Ureter (tissue), 1 donor: ENCODE measurements around the gene MRPL34. TPM values are rescaled to one million over a fixed set of nuclear protein-coding genes. Genes with fewer than 3 reads are reported as not detected.
"Not testable (repeated sequence)": the region's sequence is repeated elsewhere in the genome, so short reads cannot be mapped to it uniquely, and the experiment has no call there.

Experiments
- DNase-seq: peaks from one replicate; pipeline ENCODE4 v3.0.0-alpha.2; 2020; ENCODE audit warnings: low spot score
- total RNA-seq: library from RNA; stranded (reverse); gene quantifications from one replicate; pipeline ENCODE4 v1.2.4, GENCODE V29; 2023
- donor health status: DM: yes; HTN: yes; CAD: no.

MRPL34 gene
- total RNA-seq, 1 donor from 2014 or later, result 48.5 TPM

- DNase-seq, result no peak
Observed at GRCh38 chr19:17285415-17286135, 20.1 kb upstream of the MRPL34 start.

- no peak for DNase-seq
Observed at GRCh38 chr19:17286263-17286662, 19.4 kb upstream of the MRPL34 start.

GRCh38 chr19:17286752-17287151 is 18.9 kb upstream of the MRPL34 start:
- DNase-seq, result no peak

DNA sequence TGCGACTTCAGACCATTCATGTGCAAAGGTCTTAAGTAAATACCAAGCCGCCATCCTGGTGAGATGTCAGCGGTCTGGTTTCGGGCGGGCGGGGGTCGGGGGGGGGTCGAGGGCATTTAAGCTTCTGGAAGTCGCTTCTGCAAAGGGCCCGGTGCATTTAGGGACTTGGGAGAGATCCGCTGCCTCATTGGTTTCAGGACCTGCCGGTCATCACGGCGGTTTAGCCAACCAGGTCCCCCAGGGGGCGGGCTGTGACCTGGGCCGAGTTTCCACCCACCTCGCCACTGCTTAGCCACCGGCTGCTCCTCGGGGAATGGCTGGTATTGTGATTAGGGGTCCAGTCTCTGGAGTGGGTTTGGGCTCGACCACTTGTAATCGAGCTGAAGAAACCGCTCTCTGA is 16.2 kb upstream of the MRPL34 start:
- no peak for DNase-seq

DNA sequence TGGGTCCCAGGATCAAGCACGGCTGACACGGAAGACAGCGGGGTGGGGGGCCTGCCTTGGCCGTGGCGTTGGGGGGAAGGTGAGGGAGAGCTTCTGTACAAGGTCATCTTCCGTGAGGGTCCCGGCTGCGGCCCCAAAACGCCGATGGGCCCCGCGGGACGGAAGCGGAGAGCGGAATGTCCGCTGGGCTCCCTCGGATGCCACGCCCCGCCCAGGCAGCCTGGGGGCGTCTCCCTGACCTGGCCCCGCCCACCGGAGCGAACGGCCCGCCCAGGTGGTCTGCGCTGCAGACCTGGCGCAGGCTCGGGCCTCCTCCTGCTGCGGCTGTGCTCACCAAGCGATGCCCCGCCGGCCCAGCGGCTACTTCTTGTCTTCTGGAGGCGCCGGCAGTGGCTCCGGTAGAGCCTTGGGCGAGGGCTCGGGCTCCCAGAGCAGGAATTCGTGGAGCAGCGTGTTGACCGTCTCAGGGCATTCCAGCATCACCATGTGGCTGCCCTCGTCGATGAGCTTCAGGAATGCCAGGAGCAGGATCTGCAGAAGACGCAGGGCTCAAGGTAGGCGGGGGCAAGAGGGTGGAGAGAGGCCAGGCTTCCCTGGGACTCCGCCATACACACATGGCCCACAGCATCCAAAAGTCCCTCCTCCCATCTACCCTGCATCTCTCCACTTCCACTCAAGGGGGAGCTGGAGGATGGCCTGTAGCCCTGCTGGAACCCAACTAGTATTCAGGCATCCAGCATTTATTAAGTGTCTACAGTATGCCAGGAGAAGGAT is 13.2 kb upstream of the MRPL34 start:
- peak; percentile 80 for DNase-seq

GRCh38 chr19:17293605-17294004 is 12.1 kb upstream of the MRPL34 start:
- no peak for DNase-seq

GRCh38 chr19:17294051-17294891 is 11.4 kb upstream of the MRPL34 start:
- no peak for DNase-seq

GRCh38 chr19:17295551-17295950 is 10.1 kb upstream of the MRPL34 start:
- DNase-seq, result not testable (repeated sequence)

DNA sequence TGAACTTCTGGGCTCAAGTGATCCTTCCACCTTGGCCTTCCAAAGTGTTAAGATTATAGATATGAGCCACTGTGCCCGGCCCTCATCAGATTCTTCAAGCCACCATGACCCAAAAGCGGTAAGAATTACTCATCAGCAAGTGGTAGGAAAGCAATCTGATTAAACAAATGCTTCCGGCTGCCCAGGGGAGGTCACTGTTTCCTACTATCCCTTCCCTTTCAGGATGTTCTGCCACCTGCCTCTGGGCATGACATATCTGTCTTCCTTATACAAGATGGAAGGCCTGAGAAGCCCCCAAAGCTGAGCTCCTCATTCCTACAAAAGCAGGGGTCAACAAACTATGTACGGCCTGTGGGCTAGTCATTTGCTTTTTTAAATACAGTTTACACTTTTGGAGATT is 9.4 kb upstream of the MRPL34 start:
- no peak for DNase-seq

DNA sequence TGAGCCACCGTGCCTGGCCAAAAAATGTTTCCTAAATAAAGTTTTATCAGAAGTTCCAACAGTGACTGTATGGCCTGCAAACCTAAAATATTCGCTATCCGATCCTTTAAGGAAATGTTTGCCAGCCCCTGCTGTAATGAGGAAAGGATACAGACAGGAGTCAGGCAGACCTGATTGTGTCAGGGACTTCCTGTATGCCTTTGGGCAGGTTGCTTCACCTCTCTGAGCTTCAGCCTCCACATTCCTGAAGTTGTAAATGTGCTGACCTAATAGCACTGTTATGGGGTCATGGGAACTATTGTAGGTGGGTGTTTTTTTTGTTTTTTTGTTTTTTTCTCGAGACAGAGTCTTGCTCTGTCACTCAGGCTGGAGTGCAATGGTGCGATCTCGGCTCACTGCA is 8.7 kb upstream of the MRPL34 start:
- no peak for DNase-seq

DNA sequence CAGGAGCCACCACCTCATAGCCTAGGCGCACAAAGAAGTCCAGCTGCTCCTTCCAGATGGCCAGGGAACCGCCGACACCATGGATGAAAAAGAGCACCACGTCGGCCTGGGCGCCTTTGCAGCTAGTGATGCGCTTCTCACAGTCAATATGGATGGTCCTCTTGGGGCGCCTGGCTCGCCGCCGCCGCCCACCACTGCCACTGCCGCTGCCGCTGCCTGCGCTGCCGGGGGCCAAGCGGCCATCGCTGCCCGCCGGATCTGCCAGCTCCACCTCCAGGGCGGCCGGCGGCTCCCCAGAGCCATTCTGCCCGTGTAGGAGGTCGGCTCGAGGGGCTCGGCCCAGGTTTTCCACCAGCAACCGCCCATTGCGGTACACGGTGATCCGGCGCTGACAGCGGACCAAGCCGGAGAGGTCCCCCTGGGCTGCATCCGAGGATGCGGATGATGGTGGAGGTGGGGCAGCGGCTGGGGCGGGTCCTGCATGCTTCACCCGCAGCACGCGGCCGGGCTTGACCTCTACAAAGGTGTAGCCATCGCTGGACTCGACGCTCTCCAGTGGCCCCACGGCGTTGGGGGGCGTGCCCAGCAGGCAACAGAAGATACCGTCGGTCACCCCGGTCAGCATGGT is 4.6 kb upstream of the MRPL34 start:
- DNase-seq, result no peak

GRCh38 chr19:17302391-17303166 is 3.1 kb upstream of the MRPL34 start:
- DNase-seq, result no peak

DNA sequence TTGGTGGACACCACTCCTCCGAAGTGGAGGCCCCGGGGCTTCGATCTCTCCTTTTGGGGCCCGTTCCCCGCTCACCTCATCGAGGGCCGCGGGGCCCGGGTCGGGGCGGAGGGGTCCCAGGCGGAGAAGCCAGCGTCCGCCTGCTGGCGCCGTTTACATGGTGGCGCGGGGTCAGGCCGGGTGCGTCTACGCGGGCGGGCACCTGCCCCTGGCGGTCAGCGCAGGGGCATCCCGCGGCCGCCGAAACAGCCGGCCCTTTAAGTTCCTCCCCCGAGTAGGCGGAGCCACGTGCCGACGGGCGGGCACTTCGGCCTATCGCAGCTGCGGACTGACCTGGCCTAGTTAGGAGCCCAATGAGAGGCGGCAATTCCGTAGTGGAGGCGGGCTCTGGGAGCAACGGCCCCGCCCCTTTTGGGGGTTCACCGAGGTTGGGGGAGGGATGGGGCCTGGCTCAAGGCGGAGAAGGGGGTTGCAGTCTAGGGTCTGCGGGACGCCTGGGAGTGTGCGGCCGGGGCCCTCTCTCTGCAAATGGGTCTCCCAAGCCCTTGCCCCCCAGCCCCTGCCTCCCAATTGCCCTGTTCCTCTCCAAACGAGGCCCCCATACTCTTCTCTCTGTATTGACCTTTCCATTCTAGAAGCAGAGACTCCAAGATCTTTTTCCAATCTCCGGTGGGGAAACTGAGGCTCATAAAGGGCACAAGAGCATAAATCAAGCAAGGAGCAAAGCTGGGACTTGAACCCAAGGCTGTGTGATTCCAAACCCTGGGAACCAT is 2.3 kb upstream of the MRPL34 start, which contains the start of gene ABHD8:
TSS of gene ABHD8 (minus strand) at position 259 of the 773 bp plus-strand sequence. CDS start 1,809 bp downstream, outside the sequence.
- DNase-seq, result peak; percentile 98

DNA sequence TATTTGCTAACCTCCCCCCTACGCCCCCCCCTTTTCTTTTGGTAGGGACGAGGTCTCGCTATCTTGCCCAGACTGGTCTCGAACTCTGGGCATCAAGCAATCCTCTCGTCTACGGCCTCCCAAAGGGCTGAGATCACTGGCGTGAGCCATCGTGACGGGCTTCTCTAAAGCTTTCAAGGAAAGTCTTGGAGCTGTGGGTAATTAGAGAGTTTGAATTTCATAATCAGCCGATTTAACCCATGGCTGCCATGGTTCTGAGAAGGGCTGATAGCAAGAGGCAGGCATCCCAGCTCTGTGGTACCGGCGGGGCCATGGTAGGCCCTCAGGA is 1.8 kb upstream of the MRPL34 start:
- DNase-seq, result no peak

DNA sequence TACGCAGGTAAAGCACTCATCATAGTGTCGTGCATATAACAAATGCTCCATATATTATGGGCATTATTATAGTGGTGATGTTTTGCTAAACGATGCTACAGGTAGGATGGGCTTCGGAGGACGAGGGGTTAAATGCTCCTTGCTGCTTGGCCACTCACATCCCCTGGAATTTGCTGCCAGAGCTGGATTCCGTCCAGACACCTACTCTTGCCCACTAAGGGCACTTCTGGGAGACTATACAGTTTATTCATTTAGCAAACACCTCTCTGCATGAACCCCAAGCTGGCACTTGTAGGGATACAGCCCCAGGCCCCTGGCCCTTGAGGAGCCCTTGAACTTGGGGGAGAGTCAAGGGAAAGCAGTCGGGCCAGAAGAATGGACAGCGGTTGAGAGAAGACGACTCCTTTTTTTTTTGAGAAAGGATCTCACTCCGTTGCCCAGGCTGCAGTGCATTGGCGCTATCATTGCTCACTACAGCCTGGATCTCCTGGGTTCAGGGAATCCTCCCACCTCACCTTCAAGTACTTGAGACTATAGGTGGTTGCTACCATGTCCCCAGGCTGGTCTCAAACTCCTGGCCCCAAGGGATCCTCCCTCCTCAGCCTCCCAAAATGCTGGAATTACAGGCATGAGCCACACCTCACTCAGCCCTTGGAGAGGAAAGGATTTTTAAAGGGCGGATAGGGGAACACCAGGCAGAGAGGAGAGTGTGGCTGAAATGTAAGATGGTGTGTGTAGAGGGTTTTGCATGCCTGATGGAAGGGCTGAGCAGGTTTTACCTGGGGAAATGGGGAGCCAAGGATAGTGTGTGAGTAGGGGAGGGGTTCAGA is 1.1 kb upstream of the MRPL34 start:
- no peak for DNase-seq

- no peak for DNase-seq
Observed at GRCh38 chr19:17305216-17305516, 506 bp upstream of the MRPL34 start.

DNA sequence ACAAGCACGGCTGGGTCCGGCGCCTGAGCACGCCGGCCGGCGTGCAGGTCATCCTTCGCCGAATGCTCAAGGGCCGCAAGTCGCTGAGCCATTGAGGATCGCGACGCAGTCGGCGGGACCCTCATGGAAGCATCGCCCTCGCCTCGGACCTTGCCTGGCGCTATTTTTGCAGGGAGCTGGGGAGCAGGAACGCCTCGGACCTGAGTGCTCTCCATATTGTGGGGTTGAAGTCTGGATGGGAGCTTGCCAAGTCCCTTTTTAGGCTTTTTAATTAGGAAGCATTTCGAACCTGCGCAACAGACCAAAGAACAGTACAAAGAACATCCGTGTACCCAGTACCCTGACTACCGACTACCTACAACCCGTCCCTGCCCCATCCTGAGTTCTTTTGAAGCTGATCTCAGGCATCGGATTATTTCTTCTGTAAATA is 628 bp downstream of the MRPL34 start:
- DNase-seq, result no peak

DNA sequence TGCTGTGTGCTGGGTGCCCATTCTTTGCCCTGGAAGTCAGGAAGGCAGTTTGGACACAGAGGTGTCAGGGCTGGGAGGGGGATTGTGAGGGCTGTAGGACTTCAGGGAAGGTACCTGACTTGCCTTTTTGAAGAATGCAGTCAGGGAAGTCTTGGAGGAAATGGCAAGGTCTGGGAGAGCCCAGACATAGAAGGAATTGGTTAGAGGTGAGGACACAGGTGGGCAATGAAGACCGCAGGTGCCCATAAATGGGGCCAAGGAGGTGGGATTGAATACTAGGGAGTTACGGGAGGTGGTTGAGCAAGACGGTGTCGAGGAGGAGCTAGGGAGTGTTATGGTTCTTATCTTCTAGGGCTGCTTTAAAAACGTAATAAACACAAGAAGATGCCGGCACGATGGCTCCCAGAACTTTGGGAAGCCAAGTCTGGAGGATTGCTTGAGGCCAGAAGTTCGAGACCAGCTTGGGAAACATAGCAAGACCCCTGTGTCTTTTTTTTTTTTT is 2.3 kb downstream of the MRPL34 start:
- DNase-seq, result no peak

- DNase-seq, result peak; percentile 99
Observed at GRCh38 chr19:17309198-17309964, 3.7 kb downstream of the MRPL34 start, which contains the start of gene DDA1. TSS of gene DDA1 (plus strand) at chr19:17309563. CDS start at chr19:17309655, 92 bp downstream.
